Loucy (cell line): Measurements from ENCODE around the gene CSNK2A2.

Source experiments
- H2AFZ ChIP-seq: fragments of 200-600 bp; sonication (generic); 2 replicates; pipeline ENCODE4 v1.6.0; 2016; ENCODE audit warnings: antibody characterized with exemption, mild to moderate bottlenecking, low read length, moderate library complexity
- H3F3A ChIP-seq: fragments of 200-600 bp; 2 replicates; pipeline ENCODE4 v1.6.0; 2016; ENCODE audit warnings: antibody characterized with exemption, low read depth, mild to moderate bottlenecking
- H3K27me3 ChIP-seq: fragments of 200-600 bp; sonication (generic); 2 replicates; pipeline ENCODE4 v1.6.1; 2014; ENCODE audit warnings: low read length, mild to moderate bottlenecking; ENCODE audit not compliant: insufficient read depth, poor library complexity, severe bottlenecking
- H3K36me3 ChIP-seq: fragments of 200-600 bp; sonication (generic); 2 replicates; pipeline ENCODE4 v1.6.1; 2016; ENCODE audit warnings: low read length; ENCODE audit not compliant: insufficient read depth
- H3K4me1 ChIP-seq: fragments of 200-600 bp; sonication (generic); 2 replicates; pipeline ENCODE4 v1.5.1; 2014; ENCODE audit warnings: low read length, mild to moderate bottlenecking; ENCODE audit not compliant: insufficient read depth, poor library complexity, severe bottlenecking
- H3K4me2 ChIP-seq: fragments of 200-600 bp; sonication (generic); 2 replicates; pipeline ENCODE4 v1.6.0; 2014; ENCODE audit warnings: antibody characterized with exemption, low read length, low read depth, mild to moderate bottlenecking; ENCODE audit not compliant: poor library complexity, severe bottlenecking
- H3K4me3 ChIP-seq: fragments of 200-600 bp; sonication (generic); 2 replicates; pipeline ENCODE4 v1.5.1; 2014; ENCODE audit warnings: low read length, mild to moderate bottlenecking, mixed read lengths; ENCODE audit not compliant: poor library complexity, severe bottlenecking
- H3K79me2 ChIP-seq: fragments of 200-600 bp; sonication (generic); 2 replicates; pipeline ENCODE4 v1.6.1; 2014; ENCODE audit warnings: low read length; ENCODE audit not compliant: insufficient read depth
- H3K9ac ChIP-seq: fragments of 200-600 bp; sonication (generic); 2 replicates; pipeline ENCODE4 v1.6.0; 2014; ENCODE audit warnings: mild to moderate bottlenecking, low read depth, low read length, moderate library complexity; ENCODE audit not compliant: poor library complexity, severe bottlenecking
- H3K9me2 ChIP-seq: fragments of 200-600 bp; sonication (generic); replicated peaks from 2 replicates; pipeline ENCODE4 v1.6.1; 2016; ENCODE audit warnings: low read depth, low read length, mixed read lengths
- H3K9me3 ChIP-seq: fragments of 200-600 bp; sonication (generic); 2 replicates; pipeline ENCODE4 v1.6.1; 2014; ENCODE audit warnings: mild to moderate bottlenecking, antibody characterized with exemption, low read length, low read depth; ENCODE audit not compliant: insufficient read depth
- H4K20me1 ChIP-seq: fragments of 200-600 bp; sonication (generic); 2 replicates; pipeline ENCODE4 v1.6.0; 2014; ENCODE audit warnings: antibody characterized with exemption, low read length, mild to moderate bottlenecking; ENCODE audit not compliant: insufficient read depth, poor library complexity, severe bottlenecking
- CTCF ChIP-seq: fragments of 200-600 bp; sonication (generic); conservative IDR thresholded peaks from 2 replicates; pipeline ENCODE4 v1.5.1; 2014; ENCODE audit warnings: mild to moderate bottlenecking, antibody characterized with exemption, low read length
- EZH2phosphoT487 ChIP-seq: fragments of 200-600 bp; IDR thresholded peaks from 2 replicates; pipeline ENCODE4 v1.6.1; 2018; ENCODE audit warnings: antibody characterized with exemption, mild to moderate bottlenecking, moderate library complexity, borderline replicate concordance

The CSNK2A2 gene

DNA sequence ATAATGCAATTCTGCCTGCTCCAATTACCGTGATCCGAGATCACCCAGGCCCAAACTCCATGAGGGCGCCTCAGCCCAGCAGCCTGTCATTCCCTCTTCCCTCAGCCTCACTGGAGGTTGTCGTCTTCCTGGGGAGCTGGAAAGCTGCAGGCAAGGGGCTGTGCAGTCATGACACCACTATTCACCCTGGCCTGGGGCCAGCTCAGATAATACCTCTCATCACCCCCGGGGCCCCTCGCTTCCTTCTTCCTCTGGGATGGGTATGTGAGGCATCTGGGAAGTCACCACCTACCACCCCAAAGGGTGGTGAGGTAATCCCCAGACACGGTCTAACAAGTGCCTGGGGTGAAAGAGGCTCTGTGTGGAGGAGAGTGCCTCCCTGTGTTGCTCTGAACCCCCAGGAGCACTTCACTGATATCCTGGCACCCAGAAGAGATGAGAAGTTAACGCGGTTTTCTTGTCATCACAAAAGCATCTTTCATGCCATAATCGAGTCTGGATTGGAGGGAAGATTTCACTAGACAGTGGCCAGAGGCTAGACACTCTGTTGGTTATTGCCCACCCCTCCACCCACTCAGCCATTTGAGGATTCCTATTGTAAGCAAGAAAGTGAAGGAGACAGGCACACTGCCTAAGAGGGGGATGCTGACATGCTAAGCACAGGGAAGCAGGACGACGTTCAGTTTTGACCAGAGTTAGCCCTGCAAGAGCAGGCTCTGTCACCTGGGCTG, 87.2 kb downstream of the CSNK2A2 start:
- no peak for TF ChIP-seq CTCF
- no peak for TF ChIP-seq EZH2phosphoT487
- Histone ChIP-seq H2AFZ (no peak overlapping the region), H3F3A (no peaks in the 10 kb centered on the region), H3K9me2 (no peaks in the 10 kb centered on the region), H3K4me2 (no peak overlapping the region), H3K79me2 (no peaks in the 10 kb centered on the region), H3K4me3 (no peak overlapping the region), H3K36me3 (peaks cover 37% of the 10 kb centered on the region), H3K9ac (no peak overlapping the region), H4K20me1 (no peaks in the 10 kb centered on the region), H3K9me3 (no peaks in the 10 kb centered on the region), H3K27me3 (no peaks in the 10 kb centered on the region), H3K4me1 (peaks cover 2% of the 10 kb centered on the region)

- H2AFZ ChIP-seq: no peak overlapping the region
- no peaks in the 10 kb centered on the region for H3F3A ChIP-seq
- H3K4me1 ChIP-seq: peaks cover 8% of the 10 kb centered on the region
- TF ChIP-seq CTCF (no peak), EZH2phosphoT487 (no peak)
- no peak overlapping the region for H3K9ac ChIP-seq
- H3K27me3 ChIP-seq: no peaks in the 10 kb centered on the region
- H3K4me2 ChIP-seq: no peak overlapping the region
- H3K9me2 ChIP-seq: no peaks in the 10 kb centered on the region
- H3K36me3 ChIP-seq: peaks cover 29% of the 10 kb centered on the region
- H3K4me3 ChIP-seq: no peak overlapping the region
- H3K79me2 ChIP-seq: no peaks in the 10 kb centered on the region
- no peaks in the 10 kb centered on the region for H3K9me3 ChIP-seq
- H4K20me1 ChIP-seq: no peaks in the 10 kb centered on the region
Measured at GRCh38 chr16:58109881-58110280, 88.0 kb downstream of the CSNK2A2 start.

DNA sequence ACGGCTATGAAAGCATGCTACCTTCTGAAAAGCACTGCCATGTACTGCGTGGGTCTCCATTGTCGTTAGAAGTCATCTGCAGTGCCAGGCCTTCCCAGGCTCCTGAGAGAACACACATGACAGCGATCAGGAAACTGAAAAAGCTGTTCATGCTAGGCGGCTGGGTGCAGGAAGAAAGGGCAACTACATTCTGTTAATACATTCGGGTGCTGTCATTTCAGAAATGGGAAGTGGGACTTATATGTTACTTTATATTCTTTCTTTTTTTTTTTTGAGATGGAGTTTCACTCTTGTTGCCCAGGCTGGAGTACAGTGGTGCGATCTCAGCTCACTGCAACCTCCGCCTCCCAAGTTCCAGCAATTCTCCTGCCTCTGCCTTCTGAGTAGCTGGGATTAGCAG, 88.6 kb downstream of the CSNK2A2 start:
- Histone ChIP-seq H3K4me1 (peaks cover 8% of the 10 kb centered on the region), H3K36me3 (peaks cover 23% of the 10 kb centered on the region), H3K4me3 (no peak overlapping the region), H3K4me2 (no peak overlapping the region), H3K79me2 (no peaks in the 10 kb centered on the region), H4K20me1 (no peaks in the 10 kb centered on the region), H3K27me3 (no peaks in the 10 kb centered on the region), H3K9ac (no peak overlapping the region), H2AFZ (no peak overlapping the region), H3F3A (no peaks in the 10 kb centered on the region), H3K9me2 (no peaks in the 10 kb centered on the region), H3K9me3 (no peaks in the 10 kb centered on the region)
- TF ChIP-seq EZH2phosphoT487: no peak
- no peak for TF ChIP-seq CTCF
